ENCODE measurements around the gene HSPA4L. TPM values are rescaled to one million over a fixed set of nuclear protein-coding genes. Genes with fewer than 3 reads are reported as not detected.

The HSPA4L gene
- total RNA-seq, 6 experiments from 2014 or later, result 1.8 to 14.9 (median 13.0) TPM

DNA sequence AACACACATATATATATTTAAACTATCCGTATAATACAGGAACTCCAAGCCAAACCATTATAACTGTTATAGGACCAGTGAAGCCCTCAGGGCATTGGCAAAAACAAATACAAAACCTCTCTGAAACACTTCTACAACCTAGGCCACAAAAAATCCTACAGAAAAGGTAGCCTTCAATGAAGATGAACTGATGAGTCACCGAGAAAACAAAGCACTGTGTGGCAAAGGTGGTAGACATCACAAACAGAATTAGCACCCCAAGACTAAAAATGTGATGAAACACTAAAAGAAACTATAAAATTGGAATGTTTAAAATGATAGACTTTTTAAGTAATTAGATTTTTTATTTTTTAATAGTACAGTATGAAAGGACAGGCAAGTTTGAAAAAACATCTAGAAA is 5.5 kb upstream of the HSPA4L start:
- no peak overlapping the region for H3K27ac ChIP-seq
- no peak for ATAC-seq
- WGBS (ENCODE audit: insufficient coverage, low coverage, low lambda C conversion rate, missing lambda C conversion rate), result 91% methylated on average over 2 of the region's 2 CpGs
- no peak overlapping the region for H3K4me3 ChIP-seq
- no peaks in the 10 kb centered on the region for H3K4me1 ChIP-seq
- no peaks in the 10 kb centered on the region for H3K9me3 ChIP-seq
- no peaks in the 10 kb centered on the region for H3K27me3 ChIP-seq
- H3K36me3 ChIP-seq, result no peaks in the 10 kb centered on the region
- intact Hi-C loops (cut with DNase I), result no loop called here
- TF ChIP-seq CTCF (IDR thresholded peaks at IDR 0.05) (no peak), POLR2A (IDR thresholded peaks at IDR 0.05) (no peak)
- DNase-seq, result no peak

DNA sequence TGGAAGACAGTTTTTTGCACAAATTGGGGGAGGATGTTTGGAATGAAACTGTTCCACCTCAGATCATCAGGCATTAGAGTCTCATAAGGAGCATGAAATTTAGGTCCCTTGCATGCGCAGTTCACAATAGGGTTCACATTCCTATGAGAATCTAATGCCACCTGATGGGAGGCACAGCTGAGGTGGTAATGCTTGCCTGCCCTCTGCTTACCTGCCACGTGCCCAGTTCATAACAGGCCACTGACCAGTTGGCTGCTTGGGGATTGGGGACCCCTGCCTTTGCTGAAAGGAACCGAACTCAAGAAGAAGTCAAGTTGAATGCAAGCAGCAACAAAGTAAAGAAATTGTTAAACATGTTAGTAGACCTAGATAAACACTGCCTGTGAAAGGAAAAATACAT is 4.6 kb upstream of the HSPA4L start:
- H3K27ac ChIP-seq, result no peak overlapping the region
- no peaks in the 10 kb centered on the region for H3K9me3 ChIP-seq
- TF ChIP-seq POLR2A (IDR thresholded peaks at IDR 0.05), result no peak
- no peak for TF ChIP-seq CTCF (IDR thresholded peaks at IDR 0.05)
- H3K4me3 ChIP-seq, result no peak overlapping the region
- H3K27me3 ChIP-seq, result no peaks in the 10 kb centered on the region
- DNase-seq, result no peak
- H3K4me1 ChIP-seq, result no peaks in the 10 kb centered on the region
- intact Hi-C loops (cut with DNase I), result no loop called here
- H3K36me3 ChIP-seq, result no peaks in the 10 kb centered on the region
- 65% methylated on average over 2 of the region's 3 CpGs for WGBS (ENCODE audit: insufficient coverage, low coverage, low lambda C conversion rate, missing lambda C conversion rate)
- ATAC-seq, result no peak

DNA sequence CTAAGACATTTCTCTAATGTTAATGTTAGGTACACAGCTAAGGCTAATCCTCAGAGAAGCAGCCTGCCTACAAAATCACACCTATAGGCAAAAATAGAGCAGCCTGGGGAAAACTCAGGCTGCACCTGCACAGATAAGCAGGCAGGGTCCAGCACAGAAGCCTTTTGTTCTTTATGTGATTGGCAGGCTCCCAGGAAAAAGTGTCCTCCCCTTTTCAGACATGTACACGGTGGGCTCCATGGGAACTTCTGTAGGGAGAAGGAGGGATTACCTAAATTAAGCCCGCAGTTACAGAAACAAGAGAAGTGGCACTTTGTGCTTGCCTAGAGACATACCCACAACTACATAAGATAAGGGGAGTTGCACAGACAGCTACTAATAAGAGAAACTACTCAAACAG is 4.0 kb upstream of the HSPA4L start:
- Histone ChIP-seq H3K36me3 (no peaks in the 10 kb centered on the region), H3K9me3 (no peaks in the 10 kb centered on the region), H3K27ac (no peak overlapping the region), H3K27me3 (no peaks in the 10 kb centered on the region), H3K4me1 (no peaks in the 10 kb centered on the region), H3K4me3 (no peak overlapping the region)
- ATAC-seq, result no peak
- intact Hi-C loops (cut with DNase I), result no loop called here
- WGBS (ENCODE audit: insufficient coverage, low coverage, low lambda C conversion rate, missing lambda C conversion rate), result 47% methylated on average over 2 of the region's 2 CpGs
- no peak for DNase-seq
- TF ChIP-seq POLR2A (IDR thresholded peaks at IDR 0.05) (no peak), CTCF (IDR thresholded peaks at IDR 0.05) (no peak)

DNA sequence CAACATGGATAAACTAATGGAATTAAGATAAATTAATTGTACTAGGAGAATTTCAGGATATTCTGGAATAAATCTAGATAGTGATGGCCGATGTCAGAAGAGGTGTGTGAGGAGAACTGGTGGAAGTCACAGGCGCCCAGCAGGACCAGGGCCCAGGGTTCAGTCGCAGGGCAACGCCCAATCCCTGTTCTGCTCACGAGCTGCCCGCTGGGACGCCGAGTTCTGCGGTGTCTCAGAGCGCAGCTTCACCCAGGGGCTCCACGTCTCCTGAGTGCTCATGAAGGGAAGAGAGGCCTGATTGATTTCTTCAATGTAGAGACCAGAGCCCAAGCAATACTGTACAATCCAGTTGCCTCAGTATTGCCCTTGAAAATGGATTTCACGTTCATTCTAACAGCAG is 1.5 kb upstream of the HSPA4L start:
- 89% methylated on average over 1 of the region's 12 CpGs for WGBS (ENCODE audit: insufficient coverage, low coverage, low lambda C conversion rate, missing lambda C conversion rate)
- peak in 1 of 3 donors; percentile 53 for DNase-seq
- Histone ChIP-seq H3K4me1 (peaks cover 0 to 7% (median 0%) of the 10 kb centered on the region in 4 donors), H3K27ac (no peak overlapping the region), H3K36me3 (no peaks in the 10 kb centered on the region), H3K4me3 (no peak overlapping the region), H3K27me3 (no peaks in the 10 kb centered on the region), H3K9me3 (no peaks in the 10 kb centered on the region)
- no peak for ATAC-seq
- intact Hi-C loops (cut with DNase I), result no loop called here
- TF ChIP-seq CTCF (IDR thresholded peaks at IDR 0.05), result no peak
- TF ChIP-seq POLR2A (IDR thresholded peaks at IDR 0.05), result no peak

Data from right lobe of liver (tissue), 6 donors.